CD4-positive, alpha-beta T cell treated with Interferon alpha-2 for 1 hour (primary cell): ENCODE results near the gene BDKRB1.
"Not testable (repeated sequence)": the region's sequence is repeated elsewhere in the genome, so short reads cannot be mapped to it uniquely, and the experiment has no call there.

ENCODE experiments used
- DNase-seq, 2 donors: peaks; one replicate each; pipeline ENCODE4 v3.0.0-alpha.2; 2020 to 2022

BDKRB1 gene

GRCh38 chr14:96235426-96235825 is 20.6 kb upstream of the BDKRB1 start:
- DNase-seq: no peak

GRCh38 chr14:96237641-96238040 is 18.4 kb upstream of the BDKRB1 start:
- DNase-seq: no peak

- no peak for DNase-seq
Measured at GRCh38 chr14:96238676-96239265, 17.2 kb upstream of the BDKRB1 start.

GRCh38 chr14:96239711-96240141 is 16.3 kb upstream of the BDKRB1 start:
- no peak for DNase-seq

- no peak for DNase-seq
Measured at GRCh38 chr14:96240641-96241040, 15.4 kb upstream of the BDKRB1 start.

DNA sequence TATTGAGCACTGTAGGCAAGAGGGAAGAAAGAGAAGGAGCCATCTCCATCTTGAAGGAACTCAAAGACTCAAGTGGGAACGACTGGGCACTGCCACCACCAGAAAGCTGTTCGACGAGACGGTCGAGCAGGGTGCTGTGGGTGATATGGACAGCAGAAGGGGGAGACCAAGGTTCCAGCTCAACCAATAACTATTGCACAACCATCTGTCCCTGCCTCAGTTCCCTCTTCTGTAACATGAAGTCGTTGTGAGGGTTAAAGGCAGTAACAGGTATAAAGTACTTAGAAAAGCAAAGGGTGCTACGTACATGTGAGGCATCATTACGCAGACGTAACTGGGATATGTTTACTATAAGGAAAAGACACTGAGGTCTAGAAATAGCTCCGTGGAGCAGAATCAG is 13.9 kb upstream of the BDKRB1 start:
- DNase-seq: no peak

GRCh38 chr14:96243785-96244184 is 12.2 kb upstream of the BDKRB1 start:
- no peak for DNase-seq

- not testable (repeated sequence) for DNase-seq
Measured at GRCh38 chr14:96245074-96245473, 10.9 kb upstream of the BDKRB1 start.

- DNase-seq: no peak
Measured at GRCh38 chr14:96245710-96246538, 10.1 kb upstream of the BDKRB1 start.

DNA sequence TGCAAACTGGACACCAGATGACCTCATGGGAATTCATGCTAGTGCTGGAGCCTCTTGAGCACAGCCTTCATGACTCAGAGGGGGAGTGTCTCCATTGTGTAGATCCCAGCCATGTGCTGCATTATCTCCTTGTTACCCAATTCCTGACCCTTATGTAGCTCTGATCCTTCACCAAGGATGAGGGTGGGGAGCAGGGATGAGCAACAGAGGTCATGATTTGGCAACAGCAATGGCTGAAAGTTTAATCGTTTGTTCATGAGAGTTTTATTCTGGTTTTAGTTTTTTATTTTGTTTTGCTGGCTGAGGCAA is 9.5 kb upstream of the BDKRB1 start:
- no peak for DNase-seq

DNA sequence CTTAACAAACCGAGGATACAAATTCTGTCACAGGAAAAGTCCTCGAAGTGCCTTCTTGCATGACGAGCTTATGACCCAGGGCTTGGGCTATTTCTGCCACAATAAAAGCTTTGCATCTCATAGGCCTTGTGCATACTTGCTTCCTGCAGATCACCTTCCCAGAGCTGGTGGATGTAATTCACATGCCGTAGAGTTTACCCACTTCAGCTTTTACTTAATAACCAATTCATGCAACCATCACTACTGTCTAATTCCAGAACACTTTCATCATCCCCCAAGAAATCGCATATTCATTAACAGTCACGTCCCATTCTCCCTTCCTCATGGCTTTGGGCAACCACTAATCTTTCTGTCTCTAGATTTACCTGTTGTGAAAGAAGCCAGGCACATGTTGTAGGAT is 9.0 kb upstream of the BDKRB1 start:
- no peak for DNase-seq

DNA sequence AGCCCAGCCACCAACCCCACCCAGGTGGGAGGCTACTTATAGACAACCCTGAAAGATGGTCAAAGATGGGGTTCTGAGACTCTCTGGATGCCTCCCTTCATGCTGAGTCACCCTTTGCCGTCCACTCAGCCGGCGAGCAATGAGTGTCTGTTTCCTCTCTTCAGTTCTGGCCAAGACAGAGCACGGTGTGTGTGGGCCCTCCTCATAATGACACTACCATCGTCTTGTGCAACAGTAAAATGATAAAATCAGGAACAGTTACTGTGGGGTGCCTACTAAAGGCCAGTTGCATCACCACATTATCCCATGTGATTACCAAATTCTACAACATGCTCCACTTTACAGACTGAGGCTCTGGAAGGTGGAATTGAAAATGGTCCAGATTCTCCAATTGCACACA is 7.0 kb upstream of the BDKRB1 start:
- DNase-seq: peak in 1 of 2 donors; percentile 33

DNA sequence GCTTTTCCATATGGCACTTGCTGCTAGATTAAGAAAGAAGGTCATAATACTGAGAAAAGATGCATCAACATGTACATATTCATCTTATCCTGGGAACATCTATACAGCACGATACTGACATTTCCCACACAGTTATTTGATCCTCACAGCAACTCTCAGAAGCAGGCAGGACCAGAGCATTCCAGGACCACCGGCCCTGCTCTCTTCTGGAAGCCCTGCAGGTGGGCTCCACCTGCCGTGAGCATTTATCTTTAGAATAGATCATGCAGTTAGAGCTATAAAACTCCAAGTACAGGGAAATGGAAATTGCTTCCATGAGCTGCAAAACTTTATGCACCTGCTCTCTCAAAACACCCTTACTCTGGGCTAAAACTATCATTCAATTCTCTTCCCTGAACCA is 5.5 kb upstream of the BDKRB1 start:
- DNase-seq: no peak

DNA sequence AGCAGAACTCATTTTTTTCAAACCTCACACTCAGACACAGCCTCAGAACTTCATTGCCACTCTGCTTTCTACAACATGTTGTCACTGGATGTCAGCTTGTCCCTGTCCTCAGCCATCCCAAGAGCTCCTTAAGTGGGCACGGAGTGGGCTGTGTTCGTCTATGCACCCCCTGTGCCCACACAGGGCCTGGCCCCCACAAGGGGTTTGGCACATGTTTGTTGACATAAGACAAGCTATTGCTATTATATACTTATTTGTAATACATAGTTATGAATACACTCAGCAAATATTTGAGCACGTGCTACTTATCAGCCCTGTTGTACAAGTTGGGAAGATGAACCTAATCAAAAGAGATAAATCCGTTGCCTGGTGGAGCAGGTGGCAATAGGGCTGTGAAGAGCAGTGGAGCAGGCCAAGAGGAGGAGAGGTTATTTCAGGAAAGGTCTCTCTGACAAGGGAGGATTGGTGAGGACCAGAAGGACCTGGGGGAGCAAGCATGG is 4.3 kb upstream of the BDKRB1 start:
- DNase-seq: no peak

DNA sequence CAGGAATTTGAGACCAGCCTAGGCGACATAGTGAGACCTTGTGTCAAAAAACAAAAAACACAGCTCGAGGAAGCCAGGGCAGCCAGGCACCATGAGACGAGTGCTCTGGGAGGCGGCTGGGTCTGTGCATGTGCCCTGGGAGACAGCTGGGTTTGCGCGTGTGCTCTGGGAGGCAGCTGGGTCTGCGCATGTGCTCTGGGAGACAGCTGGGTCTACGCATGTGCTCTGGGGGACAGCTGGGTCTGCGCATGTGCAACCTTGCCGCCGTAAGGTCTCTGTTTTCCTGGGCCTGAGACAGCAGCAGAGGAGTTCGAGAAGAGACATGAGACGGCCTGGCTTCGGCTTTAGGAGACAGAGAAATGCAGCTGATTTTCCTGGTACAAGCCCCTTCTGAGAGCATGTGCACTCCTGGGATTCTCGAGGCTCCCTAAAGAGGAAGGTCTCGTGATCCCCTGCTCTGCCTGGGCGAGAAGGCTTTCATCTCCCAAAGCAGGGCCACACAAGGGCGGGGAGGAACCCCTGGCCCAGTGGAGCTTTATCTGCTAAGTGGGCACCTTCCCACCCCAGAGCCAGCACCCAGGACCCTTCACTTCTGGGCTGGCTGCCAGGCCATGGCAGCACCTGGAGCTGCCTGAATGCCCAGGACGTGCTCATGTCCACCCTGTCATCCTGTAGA is 3.5 kb upstream of the BDKRB1 start:
- no peak for DNase-seq

GRCh38 chr14:96252999-96253539 is 2.9 kb upstream of the BDKRB1 start:
- no peak for DNase-seq

- DNase-seq: no peak
Measured at GRCh38 chr14:96254687-96255086, 1.3 kb upstream of the BDKRB1 start.

GRCh38 chr14:96256407-96256806 is 397 bp downstream of the BDKRB1 start:
- DNase-seq: no peak

DNA sequence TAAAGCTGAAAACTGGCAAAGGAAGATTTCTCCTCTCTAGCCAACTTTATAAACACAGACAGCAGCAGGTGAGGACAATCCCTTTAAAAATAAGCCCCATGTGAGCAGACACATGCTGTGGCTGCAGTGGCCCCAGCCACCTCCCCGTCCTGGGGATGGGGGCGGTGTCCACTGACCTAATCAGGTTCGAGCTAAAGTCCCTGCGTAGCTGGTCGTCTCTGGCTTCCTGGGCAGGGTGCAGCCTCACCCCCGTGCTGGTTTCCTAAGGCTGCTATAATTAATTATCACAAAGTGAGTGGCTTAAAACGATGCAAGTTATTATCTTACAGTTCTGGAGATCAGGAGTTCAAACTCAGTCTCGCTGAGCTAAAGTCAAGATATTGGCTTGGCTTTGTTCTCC is 1.0 kb downstream of the BDKRB1 start:
- no peak for DNase-seq

DNA sequence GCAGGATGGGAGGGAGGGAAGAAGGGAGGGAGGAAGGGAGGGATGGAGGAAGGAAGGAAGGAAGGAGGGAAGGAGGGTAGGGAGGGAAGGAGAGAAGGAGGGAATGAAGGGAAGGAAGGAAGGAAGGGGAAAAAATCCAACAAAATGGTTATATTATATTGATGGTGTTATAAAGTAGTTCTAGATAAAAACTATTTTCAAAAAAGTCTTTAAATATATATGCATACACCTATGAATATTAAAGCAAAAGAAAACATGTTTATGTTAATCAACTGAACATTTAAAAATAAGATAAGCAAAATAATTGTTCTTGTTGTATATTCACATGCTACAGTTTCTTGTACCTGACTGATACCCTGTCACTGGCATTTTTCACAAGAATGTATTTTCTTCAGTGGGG is 1.9 kb downstream of the BDKRB1 start:
- no peak for DNase-seq

GRCh38 chr14:96260341-96260821 is 4.4 kb downstream of the BDKRB1 start:
- DNase-seq: no peak

DNA sequence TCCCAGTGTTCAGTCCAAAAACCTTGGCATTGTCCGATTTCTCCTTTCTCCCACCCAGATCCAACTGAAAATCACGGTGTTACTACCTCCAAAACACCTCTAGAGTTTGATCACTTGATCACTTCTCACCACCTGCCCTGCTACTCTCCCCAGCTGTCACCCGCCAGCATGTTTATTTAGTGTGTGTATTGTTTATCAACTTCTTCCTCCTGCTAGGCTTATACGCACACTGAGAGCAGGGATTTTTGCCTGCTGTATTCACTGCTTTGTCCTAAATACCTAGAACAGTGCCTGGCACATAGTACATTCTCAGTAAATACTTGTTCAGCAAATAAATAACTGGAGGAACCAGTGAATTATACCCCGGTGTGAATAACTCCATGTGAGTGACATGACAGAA is 5.0 kb downstream of the BDKRB1 start:
- DNase-seq: no peak

- DNase-seq: no peak
Measured at GRCh38 chr14:96261772-96262655, 6.0 kb downstream of the BDKRB1 start.
